ENCODE measurements around the gene PEX10.

Gene PEX10

DNA sequence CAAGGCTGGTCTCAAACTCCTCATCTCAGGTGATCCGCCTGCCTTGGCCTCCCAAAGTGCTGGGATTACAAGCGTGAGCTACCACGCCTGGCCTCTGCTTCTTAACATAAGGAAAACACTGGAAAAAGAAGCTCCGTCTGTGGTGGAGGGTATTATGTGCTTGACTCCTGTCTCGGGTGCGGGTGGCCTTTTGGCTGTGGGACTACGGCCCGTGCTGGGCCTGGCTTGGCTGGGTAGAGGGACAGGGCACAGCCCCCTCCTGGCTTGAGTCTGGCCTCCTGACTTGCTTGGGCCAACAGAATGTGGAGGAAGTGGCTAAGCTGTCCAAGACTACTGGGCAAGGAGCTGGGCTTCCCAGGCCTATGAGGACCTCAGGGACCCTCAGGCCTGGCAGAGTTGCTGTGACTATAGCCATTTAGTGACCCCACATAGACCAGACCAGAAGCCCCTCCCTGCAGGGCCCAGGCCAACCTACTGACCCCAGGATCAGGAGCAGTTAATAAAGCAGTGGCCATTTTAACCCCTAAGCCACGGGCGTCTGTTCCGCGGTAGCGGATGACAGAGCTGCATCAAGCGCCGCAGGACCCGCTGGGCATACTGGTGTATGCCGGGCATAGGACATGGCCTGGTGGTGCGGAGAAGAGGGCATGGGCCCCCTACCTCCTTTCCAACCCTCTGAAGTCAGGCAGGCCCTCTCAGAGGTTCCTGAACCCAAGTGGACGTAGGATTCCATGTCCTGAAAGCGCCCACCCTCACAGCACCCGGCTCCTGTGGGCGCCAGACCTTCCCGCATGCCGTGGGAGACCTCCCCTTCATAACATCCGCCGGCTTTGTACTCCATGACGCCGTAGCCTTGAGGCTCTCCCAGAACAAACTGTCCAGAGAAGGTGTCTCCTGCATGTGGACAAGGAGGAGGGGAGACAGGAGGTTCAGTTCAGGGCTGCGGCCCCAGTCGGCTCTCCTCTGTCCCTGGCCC lies 25.4 kb downstream of the PEX10 start:
- DNase-seq (ENCODE audit: low spot score) = no peak

DNA sequence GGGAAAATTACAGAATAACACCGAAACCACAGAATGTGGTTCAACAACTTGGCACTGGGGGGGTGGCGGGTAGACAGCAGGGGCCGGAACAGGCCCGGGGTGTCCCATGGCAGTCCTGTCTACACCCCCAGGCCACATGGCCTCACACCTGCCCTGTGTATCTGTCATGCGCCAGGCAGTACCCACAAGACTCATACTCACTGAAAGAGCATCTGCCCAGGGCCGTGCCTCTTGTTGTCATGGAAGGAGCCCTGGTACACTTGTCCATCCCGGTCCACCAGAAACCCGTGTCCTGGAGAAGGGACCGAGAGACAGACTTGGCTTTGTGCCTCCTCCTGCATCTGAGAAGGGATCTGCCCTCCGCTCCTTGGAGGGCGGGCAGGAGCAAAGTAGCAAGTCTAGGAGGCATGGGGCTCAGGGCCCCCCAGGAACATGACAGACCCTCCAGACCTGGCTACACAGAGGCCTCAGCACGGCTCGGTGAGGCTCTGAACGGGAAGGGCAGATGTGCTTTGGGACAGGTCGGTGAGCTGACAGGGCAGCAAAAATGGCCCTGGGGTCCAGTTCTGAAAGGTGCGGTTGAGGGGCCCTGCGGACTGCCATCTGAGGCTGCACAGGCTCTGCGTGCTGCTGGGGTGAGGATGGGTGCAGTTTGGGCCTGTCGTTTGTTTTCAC lies 26.6 kb downstream of the PEX10 start:
- DNase-seq (ENCODE audit: low spot score) = no peak

DNA sequence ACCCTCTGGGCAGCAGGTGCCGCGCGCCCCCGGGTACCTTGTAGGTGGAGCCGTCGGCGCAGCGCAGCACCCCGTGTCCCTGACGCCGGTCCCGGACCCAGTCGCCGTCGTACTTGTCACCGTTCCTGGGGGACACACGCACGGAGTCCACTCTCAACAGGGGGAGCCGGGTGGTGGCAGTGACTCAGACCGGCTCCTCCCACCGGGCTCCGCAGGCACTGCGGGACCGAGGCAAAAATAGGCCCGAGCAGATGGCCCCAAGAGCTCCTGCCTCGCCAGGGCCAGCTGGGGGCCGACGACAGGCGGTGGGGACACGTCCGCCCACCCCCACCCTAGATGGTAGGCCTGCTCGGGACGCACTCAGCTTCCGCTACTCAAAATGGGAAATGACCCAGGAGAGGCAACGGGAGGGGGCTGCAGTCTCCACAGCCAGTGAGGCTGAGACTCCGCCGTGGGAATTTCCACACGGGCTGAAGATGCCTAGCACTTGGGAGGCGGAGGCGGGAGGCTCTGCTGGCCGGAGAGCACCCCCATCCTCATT lies 27.4 kb downstream of the PEX10 start:
- no peak for DNase-seq (ENCODE audit: low spot score)

DNA sequence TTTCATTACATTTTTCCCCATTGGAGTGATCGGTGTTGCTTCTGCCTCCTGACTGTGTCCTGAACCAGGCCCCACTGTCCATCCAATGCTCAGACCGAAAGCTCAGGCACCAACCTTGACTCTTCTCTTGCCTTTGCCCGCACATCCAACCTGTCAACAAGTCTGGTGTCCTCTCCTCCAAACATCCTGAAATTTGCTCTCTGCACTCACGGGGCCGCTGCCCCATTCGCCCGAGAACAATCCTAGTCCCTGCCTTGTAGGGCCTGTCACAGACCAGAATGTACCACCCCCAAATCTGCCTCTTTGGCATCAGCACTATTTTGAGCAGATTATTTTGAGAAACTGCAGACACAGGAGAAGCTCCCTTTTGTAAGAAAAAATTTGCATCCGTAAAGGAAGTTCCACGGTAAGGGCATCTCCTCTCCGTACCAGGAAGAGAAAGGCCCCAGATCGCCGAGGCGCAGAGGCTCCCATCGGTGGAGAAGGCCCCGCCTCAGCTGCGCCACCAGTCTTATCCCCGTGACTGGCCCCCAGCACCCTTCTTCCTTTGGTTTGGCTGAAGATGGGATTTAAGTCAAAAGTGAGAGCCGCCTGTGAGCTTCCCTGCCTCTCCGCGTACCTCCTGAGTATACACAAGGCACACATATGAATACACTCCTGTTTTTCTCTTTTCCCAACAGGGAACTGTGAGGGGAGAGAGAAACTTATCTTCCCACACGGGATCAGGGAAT lies 28.1 kb downstream of the PEX10 start:
- DNase-seq (ENCODE audit: low spot score) = no peak

DNA sequence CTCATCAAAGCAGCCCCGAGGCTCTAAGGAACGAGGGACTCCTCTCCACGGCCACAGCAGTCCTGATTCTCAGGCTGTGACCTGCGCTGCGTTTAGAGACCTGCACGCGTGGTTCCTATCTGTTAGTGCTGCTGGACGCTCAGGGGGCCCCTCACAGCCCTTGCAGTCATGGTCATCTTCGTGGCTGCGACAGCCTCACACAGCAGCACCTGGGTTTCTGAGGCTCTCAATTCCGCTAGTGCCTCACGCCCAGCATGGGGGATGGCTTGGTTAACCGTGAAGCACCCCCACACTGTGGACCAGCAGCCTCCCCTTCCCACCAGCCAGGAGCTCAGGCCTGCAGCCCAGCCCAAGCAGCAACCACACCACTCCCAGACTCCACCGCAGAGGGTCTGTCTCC lies 28.8 kb downstream of the PEX10 start:
- no peak for DNase-seq (ENCODE audit: low spot score)

DNA sequence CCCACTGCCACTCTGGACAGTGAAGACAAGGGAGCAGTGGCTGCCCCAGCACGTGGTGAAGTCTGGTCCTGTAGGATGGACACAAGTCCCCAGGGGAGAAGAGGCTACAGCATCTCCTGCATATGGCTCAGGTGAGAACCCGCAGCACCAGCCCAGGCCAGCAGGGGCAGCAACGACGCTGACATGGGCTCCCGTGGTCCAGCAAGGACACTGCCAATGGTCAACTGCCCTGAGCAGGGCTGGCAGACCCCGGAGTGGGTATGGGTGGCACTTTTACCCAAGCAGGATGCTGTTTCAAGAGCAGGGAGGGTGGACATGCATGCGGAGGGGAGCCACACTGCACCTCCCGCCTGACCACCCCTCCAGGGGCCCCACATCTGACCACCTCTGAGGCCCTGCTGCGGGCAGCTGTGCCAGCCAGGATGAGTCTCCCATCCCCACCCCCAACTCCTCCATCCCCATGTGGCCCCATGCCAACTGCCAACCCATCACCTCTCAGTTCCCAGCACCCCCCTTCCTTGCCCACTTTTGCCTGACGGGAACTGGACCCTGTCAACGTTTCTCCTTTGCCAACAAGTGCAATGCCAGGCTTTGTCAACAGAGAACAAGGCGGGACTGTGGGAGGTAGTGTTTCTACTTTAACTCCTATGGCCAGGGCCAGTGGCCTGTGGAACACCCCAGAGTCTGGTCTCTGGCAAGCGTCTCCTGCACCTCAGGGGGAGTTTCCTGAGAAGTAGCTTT lies 29.6 kb downstream of the PEX10 start:
- peak; percentile 35 for DNase-seq (ENCODE audit: low spot score)

DNA sequence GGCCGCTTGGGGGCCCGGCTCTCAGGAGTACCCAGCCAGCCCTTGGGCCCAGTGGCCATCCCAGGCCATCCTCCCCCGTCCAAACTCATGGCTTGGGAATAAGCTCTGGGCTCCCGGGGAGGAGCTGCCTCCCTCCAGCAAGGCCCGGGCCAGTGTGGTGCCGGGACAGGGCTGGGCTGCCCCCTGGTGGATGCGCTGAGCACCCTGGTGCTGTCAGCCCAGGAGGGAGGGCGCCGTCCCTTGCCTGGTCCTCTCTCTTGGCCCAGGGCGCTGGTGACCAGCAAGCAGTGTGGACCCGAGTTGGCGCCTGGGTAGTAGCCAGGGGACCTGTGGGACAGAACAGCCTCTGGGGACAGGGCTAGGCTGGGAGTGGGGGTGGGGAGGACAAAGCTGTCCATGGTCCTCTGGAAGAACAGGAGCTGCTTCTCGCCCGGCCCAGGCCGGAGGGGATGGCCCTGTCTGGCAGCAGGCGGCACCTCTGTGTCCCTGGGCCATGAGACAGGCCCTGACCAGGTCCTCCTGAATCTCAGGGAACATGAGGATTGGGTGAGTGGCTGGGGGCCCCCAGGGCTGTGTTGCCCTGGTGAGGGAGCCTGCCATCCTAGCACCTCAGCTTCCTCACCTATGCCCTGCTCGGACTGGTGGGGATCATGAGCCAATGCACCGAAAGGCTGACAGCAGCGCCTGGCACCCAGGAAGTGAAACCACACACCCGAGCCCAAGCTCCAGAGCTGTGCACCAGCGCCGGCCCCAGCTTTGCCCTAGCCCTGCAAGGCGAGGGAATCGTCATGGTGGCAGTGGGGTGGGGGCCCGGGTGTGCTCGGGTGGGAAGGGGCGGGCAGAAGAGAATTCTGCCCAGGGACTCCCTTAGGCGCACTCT lies 30.4 kb downstream of the PEX10 start:
- DNase-seq (ENCODE audit: low spot score) = peak; percentile 62

DNA sequence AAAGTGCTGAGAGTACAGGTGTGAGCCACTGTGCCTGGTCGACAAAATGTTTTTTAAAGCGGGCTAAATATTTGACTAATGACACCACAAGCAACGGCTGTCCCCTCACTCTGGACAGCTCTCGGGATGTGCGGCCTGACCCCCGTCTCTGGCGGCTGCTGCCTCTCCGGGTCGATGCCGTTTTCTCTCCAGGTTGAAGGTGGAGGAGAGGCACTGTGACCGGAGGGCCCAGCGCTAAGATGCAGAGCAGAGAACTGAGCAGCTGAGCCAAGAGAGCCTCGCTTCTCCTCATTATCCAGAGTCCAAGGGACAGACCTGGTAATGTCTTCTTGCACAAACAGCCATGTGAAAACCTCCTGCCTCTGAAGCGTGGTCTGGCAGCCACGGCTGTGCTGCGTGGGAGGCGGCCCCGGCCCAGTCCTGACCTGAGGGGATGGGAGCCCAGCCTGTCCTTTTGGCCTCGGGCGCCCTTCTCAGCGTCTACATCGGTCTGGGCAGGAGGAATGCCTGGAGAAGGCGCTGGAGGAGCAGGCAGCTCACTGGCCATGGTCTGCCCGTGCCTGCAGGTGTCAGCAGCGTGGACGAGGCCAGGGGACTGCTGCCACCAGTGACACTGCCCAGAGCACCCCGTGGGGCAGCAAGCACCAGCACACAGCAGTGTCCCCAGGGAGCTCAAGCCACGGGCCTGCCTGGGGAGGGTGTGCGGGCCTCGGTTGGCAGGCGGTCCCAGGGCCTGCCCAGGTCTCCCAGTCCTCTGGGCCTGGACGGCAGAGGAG lies 31.4 kb downstream of the PEX10 start:
- DNase-seq (ENCODE audit: low spot score) = no peak

DNA sequence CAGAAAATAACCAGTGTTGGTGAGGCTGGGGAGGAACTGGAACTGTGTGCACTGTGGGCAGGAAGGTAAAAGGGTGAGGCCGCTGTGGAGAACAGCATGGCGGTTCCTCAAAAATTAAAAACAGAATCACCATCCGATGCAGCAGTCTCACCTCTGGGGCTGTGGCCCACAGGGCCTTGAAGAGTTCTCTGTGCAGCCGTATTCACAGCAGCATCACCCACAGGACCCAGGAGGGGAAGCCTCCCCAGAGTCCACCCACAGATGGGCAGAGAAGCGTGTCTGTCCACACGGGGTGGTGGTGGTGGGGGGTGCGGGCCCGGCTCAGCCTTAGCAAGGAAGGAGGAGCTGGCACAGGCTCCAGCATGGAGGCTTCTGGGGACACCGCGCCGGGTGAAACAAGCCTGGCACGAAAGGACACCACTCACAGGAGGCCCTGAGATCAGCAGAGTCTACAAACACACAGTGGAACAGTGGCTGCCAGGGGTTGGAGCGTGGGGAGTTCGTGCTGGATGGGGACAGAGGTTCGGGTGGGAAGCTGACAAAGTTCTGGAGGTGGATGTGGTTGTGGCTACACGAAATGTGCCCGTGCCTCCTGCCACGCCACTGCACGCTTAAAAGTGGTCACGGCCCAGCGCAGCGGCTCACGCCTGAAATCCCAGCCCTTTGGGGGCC lies 32.5 kb downstream of the PEX10 start:
- DNase-seq (ENCODE audit: low spot score) = no peak

DNA sequence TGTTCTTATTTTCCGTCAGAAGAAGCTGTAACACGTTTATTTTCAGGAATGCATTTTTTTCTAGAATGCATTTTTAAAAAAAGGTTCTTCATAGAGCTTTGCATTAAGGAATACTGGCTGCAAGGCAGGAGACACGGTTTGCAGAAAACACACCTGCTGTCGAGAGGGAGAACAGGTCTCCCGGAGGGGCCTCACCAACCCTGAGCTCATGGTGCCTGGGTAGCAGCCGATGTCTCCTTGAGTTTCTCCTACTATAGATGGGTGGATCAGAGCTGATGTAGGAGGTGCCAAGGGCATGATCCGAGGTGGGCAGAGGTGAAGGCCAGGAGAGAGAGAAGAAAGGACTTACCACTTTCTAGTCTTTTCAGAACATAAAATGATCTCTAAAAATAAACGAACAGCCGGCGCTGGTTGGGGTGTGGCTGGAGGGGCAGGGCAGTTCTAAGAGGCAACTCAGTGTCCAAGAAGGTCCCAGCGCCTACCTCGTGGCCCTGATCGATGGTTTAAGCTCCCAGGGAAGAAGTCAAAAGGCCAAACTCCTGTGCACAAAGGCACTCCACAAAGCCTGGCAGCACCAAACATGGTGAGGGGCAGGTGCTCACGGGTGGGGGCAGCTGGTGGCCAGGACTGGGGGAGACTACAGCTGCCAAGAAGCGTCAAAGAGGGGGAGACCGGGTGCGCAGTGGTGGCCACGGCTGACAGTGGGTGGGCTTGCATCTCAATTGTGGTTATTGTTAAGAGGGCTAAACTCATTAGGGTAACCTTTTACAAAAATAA lies 33.2 kb downstream of the PEX10 start:
- no peak for DNase-seq (ENCODE audit: low spot score)

DNA sequence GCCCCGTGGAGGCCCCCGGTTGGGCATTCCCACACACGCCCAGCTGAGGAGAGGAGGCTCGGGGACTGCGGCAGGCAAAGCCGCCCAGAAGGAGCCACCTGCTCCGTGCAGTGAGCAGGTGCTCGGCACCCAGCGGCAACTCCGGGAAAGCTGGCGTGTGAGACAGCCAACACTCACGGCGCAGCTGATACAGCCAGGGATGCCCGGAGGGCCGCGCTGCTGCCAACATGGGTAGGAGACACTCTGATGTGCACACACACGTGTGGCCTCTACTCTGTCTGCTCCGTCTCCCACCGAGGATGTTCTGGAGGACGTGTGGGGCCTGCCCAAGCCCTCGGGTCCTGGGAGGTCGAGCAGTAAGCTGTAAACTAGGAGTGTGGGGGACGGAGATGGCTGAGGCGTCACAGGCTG lies 33.9 kb downstream of the PEX10 start:
- no peak for DNase-seq (ENCODE audit: low spot score)

DNA sequence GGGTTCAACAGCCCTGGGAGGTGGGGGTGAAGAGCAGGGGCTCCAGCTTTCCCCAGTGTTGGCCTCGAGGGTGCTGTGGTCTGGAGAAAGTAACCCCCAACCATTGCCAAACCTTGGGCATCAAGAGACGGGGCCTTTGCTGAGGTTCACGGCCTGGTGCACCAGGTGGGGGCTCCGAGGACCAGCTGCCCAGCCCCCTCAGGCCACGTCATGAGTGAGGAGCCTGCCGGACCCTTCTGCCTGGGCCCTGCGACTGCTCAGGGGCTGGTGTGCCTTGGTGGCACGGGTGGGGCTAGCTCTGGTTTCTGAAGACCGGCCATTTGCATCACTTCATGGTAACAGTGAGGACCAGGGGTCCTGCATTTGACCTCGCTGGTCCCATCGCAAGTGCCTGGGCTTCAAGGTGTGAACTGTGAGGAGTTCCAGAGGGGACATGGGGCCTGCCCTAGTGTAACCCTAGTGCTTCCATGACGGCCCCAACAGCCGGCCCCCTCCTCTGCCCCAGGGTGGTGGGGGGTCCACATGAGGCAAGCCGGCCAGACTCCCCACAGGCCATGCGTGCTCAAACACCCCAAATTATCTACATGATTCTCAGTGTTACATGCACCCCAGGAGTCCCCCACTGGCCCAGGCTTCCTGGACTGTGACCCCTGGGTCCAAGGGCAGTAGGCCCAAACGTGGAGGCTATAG lies 34.5 kb downstream of the PEX10 start:
- DNase-seq (ENCODE audit: low spot score) = no peak

DNA sequence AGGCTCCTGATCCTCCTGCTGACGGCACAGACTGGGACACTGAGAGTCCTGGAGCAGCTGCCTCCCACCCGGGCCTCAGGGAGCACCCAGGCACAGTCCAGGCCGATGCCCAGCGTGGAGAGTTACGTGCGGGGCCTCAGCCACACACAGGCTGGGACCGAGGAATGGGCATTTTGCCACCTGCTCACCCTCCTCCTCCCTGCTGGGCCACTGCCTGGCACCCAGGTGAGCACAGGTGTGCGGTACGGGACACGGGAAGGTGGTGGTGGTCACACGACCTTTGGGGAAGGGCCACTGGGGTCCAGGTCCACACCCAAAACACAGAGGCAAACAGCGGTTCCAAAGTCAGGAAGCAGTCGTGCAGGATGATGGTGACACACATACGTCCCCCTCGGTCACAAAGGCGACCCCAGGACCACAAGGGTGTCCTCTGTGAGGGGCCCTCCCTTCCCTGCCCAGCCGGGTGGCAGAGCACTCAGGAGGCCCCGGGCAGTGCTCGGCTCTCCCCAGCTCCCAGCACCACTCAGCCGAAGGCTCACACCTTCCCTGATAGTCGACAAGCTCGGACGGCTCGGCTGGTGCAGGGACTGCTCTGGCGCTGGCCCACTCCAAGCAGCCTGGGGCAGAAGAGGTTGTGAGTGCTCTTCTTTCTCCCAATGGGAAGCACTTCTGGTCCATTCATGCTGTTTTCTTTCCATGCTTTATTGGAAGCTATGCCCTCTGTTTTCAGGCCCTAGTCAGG lies 35.3 kb downstream of the PEX10 start:
- DNase-seq (ENCODE audit: low spot score) = no peak

DNA sequence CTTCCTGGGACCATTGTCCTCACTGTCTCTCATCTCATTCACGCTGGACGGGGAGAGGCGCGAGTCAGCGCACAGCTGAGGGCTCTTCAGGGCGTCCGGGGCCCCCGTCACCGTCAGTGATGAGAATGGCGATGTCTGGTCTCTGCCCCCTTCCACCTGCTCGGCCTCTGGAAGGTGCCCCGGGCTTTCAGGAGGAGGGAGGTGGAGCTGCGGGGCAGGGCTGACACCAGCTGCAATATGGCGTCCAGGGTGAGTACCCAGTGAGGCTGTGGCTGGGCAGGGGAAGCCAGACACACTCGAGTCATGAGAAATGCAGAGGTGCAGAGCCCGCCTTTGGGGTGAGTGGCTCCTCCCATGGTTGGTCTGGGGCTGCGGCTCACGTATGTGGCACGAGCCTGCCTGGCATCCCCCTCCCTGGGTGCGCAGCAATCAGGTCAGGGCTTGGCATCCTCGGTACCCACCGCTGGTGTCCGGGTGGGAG lies 36.1 kb downstream of the PEX10 start:
- DNase-seq (ENCODE audit: low spot score) = no peak

DNA sequence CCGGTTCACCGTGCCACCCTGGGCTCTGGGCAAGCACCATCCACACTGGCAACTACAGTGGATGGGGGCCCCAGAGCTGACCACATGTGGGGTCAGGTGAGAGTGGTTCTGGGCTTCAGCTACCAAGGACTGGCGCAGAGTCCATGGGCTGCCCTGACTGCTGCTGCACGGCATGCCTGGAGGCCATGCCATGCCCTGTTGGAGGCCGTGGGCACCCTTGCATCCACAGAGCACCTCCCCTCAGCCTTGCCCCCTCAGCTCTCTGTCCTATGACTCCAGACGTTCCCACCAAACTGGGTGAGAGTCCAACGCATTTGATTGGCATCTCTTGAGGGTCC lies 36.5 kb downstream of the PEX10 start:
- no peak for DNase-seq (ENCODE audit: low spot score)

DNA sequence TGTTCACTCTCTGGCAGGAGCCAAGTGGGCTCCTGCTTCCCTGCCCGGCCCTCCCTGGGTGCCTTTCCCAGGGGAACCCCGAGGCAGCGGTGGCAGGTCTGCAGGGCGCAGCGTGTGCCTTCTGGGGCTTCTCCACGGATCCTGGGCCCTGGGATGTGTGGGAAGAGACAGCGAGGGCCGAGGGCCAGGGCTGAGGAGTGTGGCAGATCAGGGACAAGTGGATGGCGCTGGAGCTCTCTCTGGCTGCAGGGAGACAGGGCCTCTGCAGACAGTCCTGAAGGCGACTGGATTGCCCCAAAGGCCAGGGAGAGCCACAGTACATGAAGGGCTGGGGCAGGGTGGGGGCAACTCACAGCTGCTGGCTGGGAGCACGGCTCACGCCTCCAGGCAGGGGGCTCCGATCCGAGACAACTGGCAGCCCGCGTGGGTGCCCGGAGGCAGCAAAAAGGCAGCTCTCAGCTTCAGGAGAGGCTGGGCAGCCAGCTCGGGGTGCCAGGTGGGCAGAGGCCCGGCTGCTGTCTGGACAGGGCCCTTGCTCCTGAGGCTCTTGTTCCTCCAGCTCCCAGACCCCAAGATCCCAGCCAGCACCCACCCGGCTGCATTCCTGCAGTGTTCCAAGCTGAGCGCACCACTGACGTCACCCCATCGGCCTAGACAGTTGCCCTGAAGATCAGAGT lies 37.0 kb downstream of the PEX10 start:
- no peak for DNase-seq (ENCODE audit: low spot score)
